Liver (tissue), 9 donors: ENCODE measurements around the gene TMEM163. TPM values are rescaled to one million over a fixed set of nuclear protein-coding genes. Genes with fewer than 3 reads are reported as not detected.

ENCODE experiments used
- DNase-seq: peaks from one replicate; pipeline ENCODE4 v3.0.0-alpha.2; 2017; ENCODE audit warnings: low spot score
- H3K27ac ChIP-seq, 2 donors: one replicate each; pipeline ENCODE4 v1.7.0; 2013; ENCODE audit warnings: inconsistent platforms in 2 of 2, low read length in 2 of 2, control low read depth in 1 of 2, low read depth in 1 of 2, mild to moderate bottlenecking in 1 of 2
- H3K27me3 ChIP-seq, 4 donors: one replicate each; pipeline versions ENCODE4 v1.6.1 to v1.7.0; 2013; ENCODE audit warnings: low read length in 3 of 4, inconsistent platforms in 1 of 4, mild to moderate bottlenecking in 1 of 4, moderate library complexity in 1 of 4; ENCODE audit not compliant: control insufficient read depth in 4 of 4, insufficient read depth in 4 of 4
- H3K36me3 ChIP-seq, 4 donors: one replicate each; pipeline versions ENCODE4 v1.6.1 to v1.7.0; 2013; ENCODE audit warnings: low read length in 3 of 4, mild to moderate bottlenecking in 3 of 4, low read depth in 1 of 4, moderate library complexity in 1 of 4; ENCODE audit not compliant: control insufficient read depth in 4 of 4, insufficient read depth in 3 of 4
- H3K4me1 ChIP-seq, 4 donors: one replicate each; pipeline versions ENCODE4 v1.6.1 to v1.7.0; 2013; ENCODE audit warnings: low read length in 3 of 4, mild to moderate bottlenecking in 3 of 4, moderate library complexity in 1 of 4; ENCODE audit not compliant: control insufficient read depth in 4 of 4, insufficient read depth in 4 of 4
- H3K4me3 ChIP-seq, 3 donors: one replicate each; pipeline versions ENCODE4 v1.6.1 to v1.7.0; 2013; ENCODE audit warnings: low read length in 3 of 3, control low read depth in 1 of 3, low read depth in 1 of 3, mild to moderate bottlenecking in 1 of 3
- H3K9ac ChIP-seq, 2 donors: one replicate each; pipeline ENCODE4 v1.7.0; 2013; ENCODE audit warnings: low read length in 2 of 2, mild to moderate bottlenecking in 2 of 2, moderate library complexity in 2 of 2, control low read depth in 1 of 2, low read depth in 1 of 2
- H3K9me3 ChIP-seq, 4 donors: one replicate each; pipeline versions ENCODE4 v1.6.1 to v1.7.0; 2013; ENCODE audit warnings: low read length in 3 of 4; ENCODE audit not compliant: control insufficient read depth in 4 of 4
- EGR1 ChIP-seq, 2 donors: IDR thresholded peaks; 2 replicates each; pipeline ENCODE4 v1.6.1; 2016 to 2018; ENCODE audit warnings: antibody characterized with exemption in 2 of 2, low read depth in 2 of 2
- FOXA2 ChIP-seq: IDR thresholded peaks from 2 replicates; pipeline ENCODE4 v1.6.1; 2016; ENCODE audit warnings: antibody characterized with exemption
- GABPA ChIP-seq, 2 donors: IDR thresholded peaks in 1 of 2; conservative IDR thresholded peaks in 1 of 2; 2 replicates each; pipeline ENCODE4 v1.6.1; 2016; ENCODE audit warnings: antibody characterized with exemption in 2 of 2, mild to moderate bottlenecking in 1 of 2, moderate library complexity in 1 of 2
- HNF4A ChIP-seq, 2 donors: conservative IDR thresholded peaks; 2 replicates each; pipeline ENCODE4 v1.6.1; 2016; ENCODE audit warnings: antibody characterized with exemption in 2 of 2, mild to moderate bottlenecking in 2 of 2
- HNF4G ChIP-seq: IDR thresholded peaks from 2 replicates; pipeline ENCODE4 v1.6.1; 2016; ENCODE audit warnings: antibody characterized with exemption
- JUND ChIP-seq, 2 donors: IDR thresholded peaks; 2 replicates each; pipeline ENCODE4 v1.6.1; 2016; ENCODE audit warnings: antibody characterized with exemption in 2 of 2
- NR2F2 ChIP-seq: IDR thresholded peaks from 2 replicates; pipeline ENCODE4 v1.6.1; 2016; ENCODE audit warnings: antibody characterized with exemption
- RAD21 ChIP-seq, 2 donors: IDR thresholded peaks; 2 replicates each; pipeline ENCODE4 v1.6.1; 2016; ENCODE audit warnings: antibody characterized with exemption in 2 of 2, mild to moderate bottlenecking in 2 of 2
- RXRA ChIP-seq, 2 donors: IDR thresholded peaks; 2 replicates each; pipeline ENCODE4 v1.6.1; 2017 to 2018; ENCODE audit warnings: antibody characterized with exemption in 2 of 2, mild to moderate bottlenecking in 1 of 2
- SP1 ChIP-seq: IDR thresholded peaks from 2 replicates; pipeline ENCODE4 v1.6.1; 2018; ENCODE audit warnings: antibody characterized with exemption, mild to moderate bottlenecking
- TAF1 ChIP-seq: conservative IDR thresholded peaks from 2 replicates; pipeline ENCODE4 v1.6.1; 2016; ENCODE audit warnings: antibody characterized with exemption, mild to moderate bottlenecking
- WGBS: extraction: QIAGEN DNeasy Blood & Tissue Kit; methylation state at CpG from one replicate; pipeline ENCODE4 v1.1.7; 2013; 5-methylcytosine and 5-hydroxymethylcytosine counted together
- polyA plus RNA-seq, 2 donors: library from polyadenylated mRNA; stranded (reverse) in 1 of 2; unstranded in 1 of 2; fragments of 200-250 nt in 1 of 2; fragments of >200 nt in 1 of 2; fragmentation: Nextera tagmentation in 1 of 2; extraction: Ambion mirVana in 1 of 2; gene quantifications; one replicate each; pipeline versions ENCODE4 v1.2.1 to v1.2.3, GENCODE V29; 2013 to 2015
- total RNA-seq, 2 donors: library from RNA; depleted of rRNA; stranded (reverse); fragments of >200 nt; gene quantifications; one replicate each; pipeline ENCODE4 v1.2.3, GENCODE V29; 2014
- TF ChIP-seq, protein P1 (sequence below): IDR thresholded peaks from 2 replicates; pipeline ENCODE4 v1.6.1; 2016; ENCODE audit warnings: antibody characterized with exemption, mild to moderate bottlenecking
- TF ChIP-seq, protein P2 (sequence below): IDR thresholded peaks from 2 replicates; pipeline ENCODE4 v1.6.1; 2016; ENCODE audit warnings: antibody characterized with exemption
- TF ChIP-seq, protein P3 (sequence below): IDR thresholded peaks from 2 replicates; pipeline ENCODE4 v1.6.1; 2016; ENCODE audit warnings: antibody characterized with exemption
- TF ChIP-seq, protein P4 (sequence below): fragments of 150-350 bp; IDR thresholded peaks from 2 replicates; pipeline ENCODE4 v1.5.1; 2017; ENCODE audit warnings: improper control_type of control experiment, low read depth, low read length; ENCODE audit not compliant: missing input control
- TF ChIP-seq, protein P5 (sequence below): IDR thresholded peaks from 2 replicates; pipeline ENCODE4 v1.6.1; 2016; ENCODE audit warnings: antibody characterized with exemption
- donor health status: healthy.
- donor health status: healthy.
- donor health status: healthy.
- donor health status: healthy.
- donor health status: healthy.

The TMEM163 gene
- total and polyA plus RNA-seq, 4 donors: 0.08 to 0.48 (median 0.25) TPM

DNA sequence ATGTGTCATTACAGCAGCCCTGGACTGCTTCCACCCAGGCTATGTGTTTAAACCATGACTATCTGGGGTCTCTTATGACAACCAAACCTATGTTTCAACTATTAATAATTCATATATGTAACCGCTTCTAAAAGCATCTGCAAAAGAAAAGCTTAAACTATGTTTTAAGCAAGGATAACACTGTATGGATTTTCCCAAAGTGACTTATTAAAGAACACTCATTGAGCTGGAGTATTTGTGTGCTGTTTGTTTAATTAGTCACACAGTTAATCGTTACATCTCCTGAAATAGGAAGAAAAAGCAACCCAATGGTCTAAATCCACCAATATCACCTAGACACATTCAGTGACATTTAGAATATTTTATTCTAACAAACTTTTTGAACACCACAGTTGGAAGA, 51.3 kb downstream of the TMEM163 start:
- Histone ChIP-seq H3K9ac (no peak overlapping the region), H3K27ac (no peak overlapping the region), H3K4me3 (no peak overlapping the region), H3K9me3 (no peaks in the 10 kb centered on the region), H3K27me3 (no peaks in the 10 kb centered on the region), H3K36me3 (no peaks in the 10 kb centered on the region), H3K4me1 (no peaks in the 10 kb centered on the region)
- no peak for DNase-seq
- TF ChIP-seq HNF4G: no peak
- no peak for TF ChIP-seq RAD21 (IDR thresholded peaks at IDR 0.05)
- TF ChIP-seq JUND (IDR thresholded peaks at IDR 0.05): no peak
- no peak for TF ChIP-seq HNF4A (conservative IDR thresholded peaks at IDR 0.05)
- TF ChIP-seq, protein P1, sequence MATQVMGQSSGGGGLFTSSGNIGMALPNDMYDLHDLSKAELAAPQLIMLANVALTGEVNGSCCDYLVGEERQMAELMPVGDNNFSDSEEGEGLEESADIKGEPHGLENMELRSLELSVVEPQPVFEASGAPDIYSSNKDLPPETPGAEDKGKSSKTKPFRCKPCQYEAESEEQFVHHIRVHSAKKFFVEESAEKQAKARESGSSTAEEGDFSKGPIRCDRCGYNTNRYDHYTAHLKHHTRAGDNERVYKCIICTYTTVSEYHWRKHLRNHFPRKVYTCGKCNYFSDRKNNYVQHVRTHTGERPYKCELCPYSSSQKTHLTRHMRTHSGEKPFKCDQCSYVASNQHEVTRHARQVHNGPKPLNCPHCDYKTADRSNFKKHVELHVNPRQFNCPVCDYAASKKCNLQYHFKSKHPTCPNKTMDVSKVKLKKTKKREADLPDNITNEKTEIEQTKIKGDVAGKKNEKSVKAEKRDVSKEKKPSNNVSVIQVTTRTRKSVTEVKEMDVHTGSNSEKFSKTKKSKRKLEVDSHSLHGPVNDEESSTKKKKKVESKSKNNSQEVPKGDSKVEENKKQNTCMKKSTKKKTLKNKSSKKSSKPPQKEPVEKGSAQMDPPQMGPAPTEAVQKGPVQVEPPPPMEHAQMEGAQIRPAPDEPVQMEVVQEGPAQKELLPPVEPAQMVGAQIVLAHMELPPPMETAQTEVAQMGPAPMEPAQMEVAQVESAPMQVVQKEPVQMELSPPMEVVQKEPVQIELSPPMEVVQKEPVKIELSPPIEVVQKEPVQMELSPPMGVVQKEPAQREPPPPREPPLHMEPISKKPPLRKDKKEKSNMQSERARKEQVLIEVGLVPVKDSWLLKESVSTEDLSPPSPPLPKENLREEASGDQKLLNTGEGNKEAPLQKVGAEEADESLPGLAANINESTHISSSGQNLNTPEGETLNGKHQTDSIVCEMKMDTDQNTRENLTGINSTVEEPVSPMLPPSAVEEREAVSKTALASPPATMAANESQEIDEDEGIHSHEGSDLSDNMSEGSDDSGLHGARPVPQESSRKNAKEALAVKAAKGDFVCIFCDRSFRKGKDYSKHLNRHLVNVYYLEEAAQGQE: no peak
- TF ChIP-seq FOXA2: no peak
- TF ChIP-seq GABPA (IDR thresholded peaks at IDR 0.05 in 1 of 2, conservative IDR thresholded peaks at IDR 0.05 in 1 of 2): no peak
- TF ChIP-seq RXRA (IDR thresholded peaks at IDR 0.05): no peak
- no peak for TF ChIP-seq NR2F2
- TF ChIP-seq, protein P2, sequence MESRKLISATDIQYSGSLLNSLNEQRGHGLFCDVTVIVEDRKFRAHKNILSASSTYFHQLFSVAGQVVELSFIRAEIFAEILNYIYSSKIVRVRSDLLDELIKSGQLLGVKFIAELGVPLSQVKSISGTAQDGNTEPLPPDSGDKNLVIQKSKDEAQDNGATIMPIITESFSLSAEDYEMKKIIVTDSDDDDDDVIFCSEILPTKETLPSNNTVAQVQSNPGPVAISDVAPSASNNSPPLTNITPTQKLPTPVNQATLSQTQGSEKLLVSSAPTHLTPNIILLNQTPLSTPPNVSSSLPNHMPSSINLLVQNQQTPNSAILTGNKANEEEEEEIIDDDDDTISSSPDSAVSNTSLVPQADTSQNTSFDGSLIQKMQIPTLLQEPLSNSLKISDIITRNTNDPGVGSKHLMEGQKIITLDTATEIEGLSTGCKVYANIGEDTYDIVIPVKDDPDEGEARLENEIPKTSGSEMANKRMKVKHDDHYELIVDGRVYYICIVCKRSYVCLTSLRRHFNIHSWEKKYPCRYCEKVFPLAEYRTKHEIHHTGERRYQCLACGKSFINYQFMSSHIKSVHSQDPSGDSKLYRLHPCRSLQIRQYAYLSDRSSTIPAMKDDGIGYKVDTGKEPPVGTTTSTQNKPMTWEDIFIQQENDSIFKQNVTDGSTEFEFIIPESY: no peak
- TF ChIP-seq, protein P3, sequence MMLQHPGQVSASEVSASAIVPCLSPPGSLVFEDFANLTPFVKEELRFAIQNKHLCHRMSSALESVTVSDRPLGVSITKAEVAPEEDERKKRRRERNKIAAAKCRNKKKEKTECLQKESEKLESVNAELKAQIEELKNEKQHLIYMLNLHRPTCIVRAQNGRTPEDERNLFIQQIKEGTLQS: no peak
- TF ChIP-seq, protein P4, sequence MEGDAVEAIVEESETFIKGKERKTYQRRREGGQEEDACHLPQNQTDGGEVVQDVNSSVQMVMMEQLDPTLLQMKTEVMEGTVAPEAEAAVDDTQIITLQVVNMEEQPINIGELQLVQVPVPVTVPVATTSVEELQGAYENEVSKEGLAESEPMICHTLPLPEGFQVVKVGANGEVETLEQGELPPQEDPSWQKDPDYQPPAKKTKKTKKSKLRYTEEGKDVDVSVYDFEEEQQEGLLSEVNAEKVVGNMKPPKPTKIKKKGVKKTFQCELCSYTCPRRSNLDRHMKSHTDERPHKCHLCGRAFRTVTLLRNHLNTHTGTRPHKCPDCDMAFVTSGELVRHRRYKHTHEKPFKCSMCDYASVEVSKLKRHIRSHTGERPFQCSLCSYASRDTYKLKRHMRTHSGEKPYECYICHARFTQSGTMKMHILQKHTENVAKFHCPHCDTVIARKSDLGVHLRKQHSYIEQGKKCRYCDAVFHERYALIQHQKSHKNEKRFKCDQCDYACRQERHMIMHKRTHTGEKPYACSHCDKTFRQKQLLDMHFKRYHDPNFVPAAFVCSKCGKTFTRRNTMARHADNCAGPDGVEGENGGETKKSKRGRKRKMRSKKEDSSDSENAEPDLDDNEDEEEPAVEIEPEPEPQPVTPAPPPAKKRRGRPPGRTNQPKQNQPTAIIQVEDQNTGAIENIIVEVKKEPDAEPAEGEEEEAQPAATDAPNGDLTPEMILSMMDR: no peak
- 84% methylated on average over 2 of the region's 2 CpGs for WGBS

DNA sequence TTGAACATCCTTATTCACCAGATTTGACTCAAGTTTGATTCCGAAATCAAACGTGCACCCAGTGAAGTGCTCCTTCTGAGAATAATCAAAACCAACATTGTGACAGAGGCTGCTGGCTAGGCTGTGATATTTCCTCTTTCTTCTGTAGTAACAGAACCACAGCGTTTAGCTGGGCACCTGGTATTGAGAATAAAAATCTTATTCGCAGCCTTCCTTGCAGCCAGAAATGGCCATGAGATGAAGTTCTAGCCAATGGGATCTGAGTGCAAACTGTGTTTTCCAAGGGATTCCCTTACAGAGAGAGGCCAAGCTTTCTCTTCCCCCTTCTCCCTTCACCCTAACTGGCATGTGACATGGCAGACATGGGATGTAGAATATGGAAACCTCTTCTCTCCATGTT, 51.7 kb downstream of the TMEM163 start:
- no peak overlapping the region for H3K4me3 ChIP-seq
- no peaks in the 10 kb centered on the region for H3K36me3 ChIP-seq
- WGBS: 84% methylated on average over 4 of the region's 4 CpGs
- no peaks in the 10 kb centered on the region for H3K9me3 ChIP-seq
- no peak overlapping the region for H3K27ac ChIP-seq
- no peak for DNase-seq
- no peak overlapping the region for H3K9ac ChIP-seq
- no peaks in the 10 kb centered on the region for H3K27me3 ChIP-seq
- H3K4me1 ChIP-seq: no peaks in the 10 kb centered on the region
- TF ChIP-seq, protein P2: no peak
- TF ChIP-seq, protein P1: no peak
- TF ChIP-seq NR2F2 (no peak), TAF1 (no peak), SP1 (no peak), RAD21 (IDR thresholded peaks at IDR 0.05) (no peak), EGR1 (IDR thresholded peaks at IDR 0.05; ENCODE audit: low read depth in 2 of 2) (no peak)
- TF ChIP-seq, protein P4: no peak
- TF ChIP-seq, protein P5, sequence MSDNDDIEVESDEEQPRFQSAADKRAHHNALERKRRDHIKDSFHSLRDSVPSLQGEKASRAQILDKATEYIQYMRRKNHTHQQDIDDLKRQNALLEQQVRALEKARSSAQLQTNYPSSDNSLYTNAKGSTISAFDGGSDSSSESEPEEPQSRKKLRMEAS: no peak
